H1 (cell line): ENCODE measurements around the gene DIPK1A. TPM values are rescaled to one million over a fixed set of nuclear protein-coding genes. Genes with fewer than 3 reads are reported as not detected.

Experiments
- TAF1 ChIP-seq: IDR thresholded peaks from 2 replicates; pipeline ENCODE4 v1.6.1; 2011; ENCODE audit warnings: mild to moderate bottlenecking, low read depth, low read length
- polyA plus RNA-seq, 7 experiments: library from polyadenylated mRNA; depleted of rRNA in 3 of 7; stranded (reverse) in 5 of 7; unstranded in 2 of 7; fragments of >200 nt in 5 of 7; fragments of 200-250 nt in 2 of 7; gene quantifications; 1 replicate in 5 of 7; 2 replicates in 1 of 7; 4 replicates in 1 of 7; pipeline versions ENCODE4 v1.2.1 to v1.2.3, GENCODE V29; 2011 to 2013; ENCODE audit warnings: missing spikeins in 2 of 7, mixed read lengths in 2 of 7
- total RNA-seq: library from RNA; stranded (reverse); fragmentation: NEBNext Ultra II Directional; extraction: Animal tissue kit (Norgen Biotek cat#: 25700); gene quantifications from 2 replicates; pipeline ENCODE4 v1.2.1, GENCODE V29; 2021

Gene DIPK1A
- total and polyA plus RNA-seq, 2 of the 8 experiments (the other 6 are each of a cell fraction or from before 2014, with no cell fraction given) = 2.5 to 5.0 TPM

DNA sequence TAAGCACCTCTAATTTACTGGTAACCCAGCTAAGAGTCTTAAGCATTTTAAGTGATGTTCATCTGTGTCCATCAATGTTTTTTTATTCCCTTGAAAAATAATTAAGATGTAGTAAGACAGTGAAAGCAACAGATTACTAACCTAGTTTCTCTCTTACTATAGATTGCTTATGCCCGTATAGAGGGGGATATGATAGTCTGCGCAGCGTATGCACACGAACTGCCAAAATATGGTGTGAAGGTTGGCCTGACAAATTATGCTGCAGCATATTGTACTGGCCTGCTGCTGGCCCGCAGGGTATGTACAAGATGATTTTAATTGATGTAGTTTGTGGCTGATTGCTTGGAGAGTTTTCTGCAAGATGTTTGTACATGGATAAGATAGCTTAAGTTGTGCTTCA is 126.6 kb downstream of the DIPK1A start (continued):
- no peak for TF ChIP-seq TAF1
